ENCODE measurements around the gene SIGLEC12.
"Not testable (repeated sequence)": the region's sequence is repeated elsewhere in the genome, so short reads cannot be mapped to it uniquely, and the experiment has no call there.

SIGLEC12 gene

DNA sequence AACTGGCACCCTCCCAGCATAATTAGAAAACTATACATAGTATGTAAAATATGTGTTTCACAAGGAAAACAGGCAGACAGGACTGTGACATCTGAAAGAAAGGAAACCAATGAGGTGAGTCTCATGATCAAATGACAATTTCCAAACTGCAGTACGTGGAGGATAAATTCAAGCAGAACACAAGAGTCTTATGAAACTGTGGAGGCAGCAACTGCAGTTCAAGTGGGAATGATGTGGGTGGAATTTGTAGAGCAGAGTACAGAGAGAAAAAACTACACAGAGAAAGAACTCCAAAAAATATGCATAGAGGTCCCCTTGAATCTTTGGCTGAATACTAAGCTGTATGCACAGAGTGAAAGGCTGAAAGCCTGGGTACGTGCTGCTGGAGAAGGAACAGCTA lies 20.2 kb upstream of the SIGLEC12 start:
- DNase-seq = no peak

DNA sequence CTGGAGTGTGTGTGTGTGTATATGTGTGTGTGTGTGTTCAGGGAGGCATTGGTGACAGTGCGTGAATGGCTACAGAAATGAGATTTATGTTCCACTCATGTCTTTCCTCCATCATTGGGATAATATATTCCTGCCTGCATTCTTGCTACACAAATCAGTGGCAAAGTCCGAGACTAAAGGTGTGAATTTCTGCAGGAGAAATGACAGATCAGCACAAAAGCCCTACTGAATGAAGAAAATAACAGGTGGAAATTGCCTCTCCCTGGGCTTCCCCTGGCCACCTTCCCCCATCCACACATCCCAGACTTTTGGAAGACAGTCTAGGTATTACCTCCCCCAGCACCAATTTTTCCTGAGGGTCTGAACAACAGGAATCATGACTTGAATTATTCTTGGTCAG lies 19.8 kb upstream of the SIGLEC12 start:
- DNase-seq = no peak

DNA sequence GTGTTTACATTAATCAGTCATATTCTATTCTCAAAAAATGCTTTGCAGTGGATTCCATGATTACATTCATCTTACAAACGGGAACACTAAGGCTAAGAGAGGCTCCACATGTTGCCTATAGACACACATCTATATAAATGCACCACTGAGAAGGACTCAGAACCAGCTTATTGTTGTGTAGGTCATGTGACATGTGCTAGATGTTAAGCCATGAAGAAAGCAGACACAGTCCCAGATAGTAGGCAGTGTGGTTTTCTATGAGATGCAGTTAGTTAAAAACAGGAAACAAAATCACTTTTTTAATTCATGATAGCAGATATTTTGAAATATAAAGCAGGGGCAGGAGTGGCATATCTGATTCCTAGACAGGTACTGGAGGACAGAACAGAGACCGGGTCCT lies 19.1 kb upstream of the SIGLEC12 start:
- no peak for DNase-seq

DNA sequence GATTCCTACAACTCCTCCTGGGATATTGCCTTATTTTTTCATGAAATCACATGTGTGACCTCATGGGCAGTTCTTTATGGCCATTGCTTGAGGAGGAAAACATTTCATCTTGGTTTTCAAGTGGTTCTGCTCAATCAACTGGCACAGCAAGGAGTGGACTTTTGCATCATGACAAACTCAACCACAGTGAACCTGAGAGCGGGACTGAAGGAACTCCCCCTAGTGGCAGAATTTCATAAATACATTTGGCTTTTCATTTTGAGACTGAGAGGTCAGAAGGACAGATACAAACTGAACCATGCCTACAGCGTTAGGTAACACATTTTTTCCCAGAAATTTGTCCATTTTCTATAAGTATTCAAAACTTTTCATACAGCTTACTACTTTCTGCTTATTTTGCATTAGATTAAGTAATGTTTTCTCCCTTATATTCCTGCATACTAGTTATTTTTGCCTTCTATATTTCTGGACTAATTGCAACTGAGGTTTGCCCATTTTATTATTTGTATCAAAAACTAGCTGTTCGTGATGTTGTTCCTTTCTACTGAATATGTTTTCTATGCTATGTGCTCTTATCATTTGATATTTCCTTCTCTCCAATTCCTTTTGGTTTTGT lies 13.4 kb upstream of the SIGLEC12 start:
- no peak for DNase-seq

DNA sequence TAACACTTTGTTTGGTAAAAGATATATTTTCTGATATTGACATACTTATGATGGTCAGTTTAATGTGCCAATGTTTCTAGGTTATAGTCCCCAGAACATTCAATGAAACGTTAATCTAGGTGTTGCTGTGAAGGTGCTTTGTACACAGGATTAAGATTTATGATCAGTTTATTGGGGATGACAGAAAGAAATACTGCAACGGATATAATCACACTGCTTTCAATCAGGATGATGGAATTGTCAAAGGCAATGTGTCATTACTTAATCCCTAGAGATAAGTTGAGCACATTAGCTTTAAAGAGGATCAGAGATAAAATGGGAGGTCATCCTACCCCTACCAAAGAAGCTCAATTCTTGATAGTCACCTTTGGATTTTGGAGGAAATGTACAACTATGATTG lies 12.4 kb upstream of the SIGLEC12 start:
- DNase-seq = no peak

DNA sequence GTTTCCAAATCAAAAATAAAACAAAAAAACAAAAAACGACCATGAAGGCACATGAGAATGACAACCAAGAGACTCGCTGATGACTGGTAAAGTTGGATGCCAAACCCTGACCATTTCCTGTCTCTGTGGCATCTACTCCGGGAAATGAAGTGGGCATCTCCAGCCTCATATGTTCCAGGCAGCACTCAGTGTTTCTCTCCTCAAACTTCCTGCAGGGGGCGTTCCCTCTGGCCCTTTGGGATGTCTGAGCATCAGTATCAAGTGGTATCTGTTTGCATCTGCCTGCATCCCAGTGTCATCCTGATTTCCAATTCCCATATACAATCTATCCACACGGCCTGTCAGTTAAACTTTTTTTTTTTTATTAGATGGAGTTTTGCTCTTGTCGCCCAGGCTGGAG lies 9.8 kb upstream of the SIGLEC12 start:
- no peak for DNase-seq

DNA sequence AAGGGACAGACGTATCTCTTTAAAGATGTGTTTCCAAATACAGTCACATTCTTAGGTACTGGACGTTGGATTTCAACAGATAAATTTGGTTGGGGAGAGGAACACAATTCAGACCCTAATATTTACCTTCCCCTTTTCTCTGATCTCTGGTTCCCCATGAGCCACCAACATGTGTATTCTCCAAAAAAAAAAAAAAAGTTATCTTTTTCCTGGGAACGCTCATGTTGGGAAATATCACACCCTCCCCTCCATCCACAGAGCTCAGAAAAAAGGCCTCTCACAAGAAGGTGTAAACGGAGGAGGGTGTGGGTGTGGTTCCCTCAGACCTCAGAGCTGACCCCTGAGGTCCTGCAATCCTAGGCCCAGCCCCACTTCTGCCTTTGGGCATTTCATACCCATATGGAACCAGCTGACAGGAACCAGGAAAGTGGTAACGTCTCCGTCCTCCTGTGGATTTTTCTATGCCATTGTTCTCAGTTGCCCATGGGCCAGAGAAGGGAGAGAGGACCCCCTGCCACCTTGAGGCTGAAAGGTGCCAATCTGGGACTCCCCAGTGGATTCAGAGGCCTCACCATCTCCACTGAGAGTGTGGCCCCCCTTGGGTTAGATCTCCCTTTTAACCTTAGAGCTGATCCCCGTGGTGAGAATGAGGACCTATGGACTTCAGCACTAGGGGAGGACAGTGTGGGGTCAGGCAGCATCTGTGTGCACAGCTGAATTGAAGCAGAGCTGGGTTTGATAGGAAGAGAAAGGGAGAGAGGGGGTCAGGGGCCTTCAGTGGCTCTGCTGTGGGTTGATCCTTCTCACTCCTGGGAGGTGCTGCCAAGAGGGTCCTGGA lies 8.4 kb upstream of the SIGLEC12 start:
- DNase-seq = no peak

DNA sequence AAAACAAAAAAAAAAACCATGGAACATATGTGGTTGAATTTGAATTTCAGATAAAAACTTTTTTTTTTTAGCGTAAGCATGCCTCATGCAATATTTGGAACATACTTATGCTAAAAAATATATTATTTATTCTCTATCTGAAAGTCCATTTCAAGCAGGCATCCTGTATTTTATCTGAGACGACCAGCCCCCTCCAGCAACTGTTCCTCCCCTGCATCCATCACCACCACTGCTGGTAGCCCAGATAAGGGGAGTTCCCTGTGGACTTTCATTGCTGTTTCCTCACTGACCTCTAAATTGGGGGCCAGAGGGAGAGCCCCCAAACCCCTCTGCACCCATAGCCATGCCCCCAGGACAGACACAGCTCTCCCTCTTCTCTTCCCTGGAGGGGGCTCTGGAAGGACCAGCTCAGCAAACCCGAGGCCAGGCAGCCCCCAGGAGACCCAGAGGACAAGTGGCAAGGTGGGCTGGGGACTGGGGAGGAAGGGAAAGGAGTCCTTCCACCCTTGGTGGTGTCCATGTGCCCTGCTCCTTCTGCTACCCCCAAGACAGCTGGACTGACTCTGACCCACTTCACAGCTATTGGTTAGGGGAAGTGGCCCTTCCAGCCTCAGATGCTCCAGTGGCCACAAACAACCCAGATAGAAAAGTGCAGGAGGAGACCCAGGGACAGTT lies 6.6 kb upstream of the SIGLEC12 start:
- DNase-seq = no peak

DNA sequence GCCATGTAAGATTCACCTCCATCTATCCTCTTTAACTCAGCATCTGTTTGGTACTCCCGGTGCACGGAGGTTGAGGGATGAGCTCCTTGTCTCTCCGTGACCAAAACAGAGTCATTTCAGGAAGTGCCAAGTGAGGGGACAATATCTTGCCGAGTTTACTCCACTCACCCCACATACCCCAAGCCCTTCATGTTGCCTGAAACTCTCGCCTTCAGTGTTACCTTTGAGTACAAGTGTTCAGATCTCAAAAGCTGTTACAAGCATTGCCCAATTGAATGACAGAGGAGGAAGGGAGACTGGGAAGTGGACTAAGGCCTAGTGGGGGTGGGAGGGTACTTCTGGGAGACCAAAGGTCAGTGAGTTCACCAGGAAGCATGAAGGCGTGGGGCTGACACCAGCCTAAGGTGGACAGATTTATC lies 6.0 kb upstream of the SIGLEC12 start:
- no peak for DNase-seq

DNA sequence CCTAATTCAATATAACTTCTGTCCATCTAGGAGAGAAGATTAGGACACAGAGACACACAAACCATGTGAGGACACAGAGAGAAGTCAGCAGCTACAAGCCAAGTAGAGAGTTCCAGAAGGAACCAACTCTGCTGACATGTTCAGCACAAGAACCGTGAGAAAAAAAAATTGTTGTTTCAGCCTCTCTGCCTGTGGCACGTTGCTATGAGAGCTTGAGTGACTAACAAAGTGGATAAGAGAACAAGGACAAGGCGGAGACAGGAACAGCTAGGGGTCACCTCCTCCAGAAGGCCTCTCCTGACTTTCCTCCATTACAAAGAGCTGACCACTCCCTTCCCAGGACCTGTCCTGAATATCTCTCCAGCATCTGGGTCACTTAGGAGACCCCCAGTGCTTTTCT lies 5.6 kb upstream of the SIGLEC12 start:
- no peak for DNase-seq

DNA sequence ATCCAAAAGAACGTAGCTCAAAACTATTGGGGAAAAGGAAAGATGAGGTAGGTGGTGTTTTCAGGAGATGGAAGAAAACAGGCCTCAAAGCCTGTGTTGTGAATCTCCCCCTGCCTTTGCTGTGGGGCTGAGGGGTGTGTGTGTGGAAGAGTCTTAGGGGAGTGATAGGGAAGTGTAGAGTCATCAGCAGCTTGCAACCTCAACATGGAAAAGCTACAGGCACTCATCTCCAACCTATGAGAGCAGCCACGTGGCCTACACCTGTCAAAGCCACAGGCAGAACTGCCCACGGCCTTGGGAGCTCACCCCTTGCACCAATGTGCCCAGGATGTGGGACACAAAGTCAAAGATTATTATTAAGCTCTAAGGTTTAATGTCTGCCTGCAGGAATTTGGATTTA lies 4.3 kb upstream of the SIGLEC12 start:
- DNase-seq = no peak

DNA sequence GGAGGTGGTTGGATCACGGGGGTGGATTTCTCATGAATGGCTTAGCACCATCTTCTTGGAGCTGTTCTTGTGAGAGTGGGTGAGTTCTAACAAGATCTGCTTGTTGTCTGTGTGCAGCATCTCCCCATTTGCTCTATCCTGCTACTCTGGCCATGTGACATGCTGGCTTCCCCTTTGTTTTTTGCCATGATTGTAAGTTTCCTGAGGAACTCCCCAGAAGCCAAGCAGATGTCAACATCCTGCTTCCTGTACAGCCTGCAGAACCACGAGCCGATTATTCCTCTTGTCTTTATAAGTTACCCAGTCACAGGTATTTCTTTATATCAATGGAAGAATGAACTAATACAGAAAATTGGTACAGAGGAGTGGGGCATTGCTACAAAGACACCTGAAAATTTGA lies 2.3 kb upstream of the SIGLEC12 start:
- no peak for DNase-seq

DNA sequence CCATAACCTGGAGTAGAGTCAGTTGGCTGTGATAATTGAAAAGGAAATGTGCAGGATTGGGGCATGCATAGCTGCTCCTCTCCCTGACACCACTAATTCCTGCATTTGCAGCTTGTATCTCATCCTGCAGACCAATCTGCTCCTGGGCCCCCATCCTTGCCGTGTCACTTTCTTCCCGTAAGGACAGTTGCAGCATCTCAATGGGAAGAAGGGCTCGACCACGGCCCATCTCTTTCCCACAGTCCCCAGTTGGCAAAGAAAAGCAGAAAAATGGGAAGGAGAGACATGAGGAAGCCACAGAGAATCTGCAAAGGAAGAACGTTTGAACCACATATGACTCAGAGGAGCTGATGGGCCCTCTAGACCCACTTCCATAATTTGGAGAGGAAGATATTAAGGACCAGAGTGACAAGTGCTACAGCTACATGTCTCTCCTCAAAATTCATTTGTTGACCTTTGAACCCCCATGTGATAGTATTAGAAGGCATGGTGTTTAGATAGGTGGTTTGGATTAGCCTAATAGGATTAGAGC lies 1.8 kb upstream of the SIGLEC12 start:
- DNase-seq = no peak

DNA sequence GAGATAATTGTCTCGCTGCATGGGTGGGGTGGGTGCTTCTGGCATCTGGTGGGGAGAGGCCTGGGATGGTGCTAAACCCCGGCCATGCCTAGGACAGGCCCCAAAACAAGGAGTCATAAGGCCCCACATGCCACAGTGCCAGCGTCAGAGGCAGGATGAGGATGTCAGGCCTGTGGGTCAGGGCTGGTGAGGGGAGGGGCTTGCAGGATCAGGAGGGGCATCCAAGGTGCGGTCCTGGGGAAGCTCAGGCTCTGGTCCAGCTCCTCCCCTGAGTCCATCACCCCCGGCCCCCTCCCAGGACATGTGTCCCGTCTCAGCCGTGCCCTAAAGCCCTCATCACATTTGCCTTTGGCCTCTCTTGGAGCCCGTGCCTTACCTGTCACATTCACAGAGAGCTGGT lies 669 bp downstream of the SIGLEC12 start:
- DNase-seq = not testable (repeated sequence)

DNA sequence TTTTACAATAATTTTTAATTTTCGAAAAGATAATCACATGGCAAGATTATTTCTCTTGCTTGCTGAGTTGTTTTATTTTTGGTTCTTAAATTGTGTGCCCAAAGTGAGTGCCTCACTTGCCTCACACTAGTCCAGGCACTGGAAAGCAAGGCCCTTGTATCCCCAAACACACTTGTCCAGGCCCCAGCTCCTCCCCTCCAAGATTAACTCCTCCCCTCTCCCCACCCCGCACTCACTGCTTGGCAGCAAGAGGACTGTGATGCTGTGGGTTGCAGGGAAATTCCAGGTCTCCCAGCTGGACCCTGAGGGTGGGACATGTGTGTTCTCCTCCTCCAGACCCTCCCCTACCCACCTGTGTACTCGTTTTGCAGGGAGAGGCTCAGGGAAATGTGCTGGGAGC lies 3.9 kb downstream of the SIGLEC12 start:
- DNase-seq = no peak

DNA sequence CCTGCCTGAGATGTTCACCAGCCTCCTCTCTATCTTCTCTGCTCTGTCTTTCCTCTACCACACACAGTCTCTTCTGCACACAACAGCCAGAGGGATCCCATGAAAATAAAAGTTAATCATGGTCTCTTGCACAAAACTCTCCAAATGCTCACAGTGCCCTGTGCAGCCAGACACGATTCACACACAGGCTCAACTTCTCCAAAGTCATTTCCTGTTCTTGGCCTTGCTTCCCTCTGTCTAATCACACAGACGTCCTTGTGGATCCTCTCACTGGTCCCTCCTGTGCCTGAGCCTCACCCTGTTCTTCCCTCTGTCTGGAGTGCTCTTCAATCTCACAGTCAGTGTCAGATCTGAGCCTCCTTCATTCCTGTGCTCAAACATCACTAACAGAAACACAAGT lies 7.8 kb downstream of the SIGLEC12 start:
- DNase-seq = no peak

DNA sequence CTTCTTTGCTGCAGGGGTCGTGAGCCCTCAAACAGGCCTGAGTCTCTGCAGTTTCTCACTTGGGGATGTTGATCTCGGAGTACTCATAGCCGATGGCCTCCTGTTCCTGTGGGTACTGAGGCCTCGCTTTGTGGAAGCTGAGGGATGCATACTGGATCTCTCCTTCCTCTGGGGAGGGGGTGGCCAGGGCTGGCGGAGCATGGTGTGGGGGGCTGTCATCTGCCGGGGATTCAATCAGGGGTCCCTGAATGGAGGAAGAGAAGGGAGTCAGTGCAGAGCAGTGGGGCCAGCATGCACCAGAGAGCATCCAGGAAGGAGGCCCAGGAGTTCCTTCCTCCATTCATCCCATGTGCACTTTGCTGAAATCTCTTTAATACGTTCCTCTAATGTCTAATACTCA lies 10.0 kb downstream of the SIGLEC12 start:
- no peak for DNase-seq

DNA sequence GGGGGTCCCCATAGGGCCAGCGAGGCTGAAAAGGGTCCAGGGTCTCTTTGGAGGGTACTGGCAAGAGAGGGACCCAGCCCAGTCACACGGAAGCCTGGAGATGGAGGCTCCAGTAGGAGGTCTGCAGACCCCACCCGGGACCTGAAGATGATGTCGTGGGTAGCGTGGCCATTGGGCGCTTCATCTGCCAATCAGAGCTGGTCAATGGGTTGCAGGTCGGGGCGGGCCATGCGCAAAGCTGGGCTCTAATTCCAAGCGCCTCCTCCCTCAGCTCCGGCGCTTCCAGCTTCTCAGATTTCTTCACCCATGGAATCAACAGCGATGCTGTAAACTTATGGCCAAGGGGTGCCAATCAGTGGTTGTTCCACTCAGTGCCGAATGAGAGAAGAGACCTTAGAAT lies 10.9 kb downstream of the SIGLEC12 start:
- no peak for DNase-seq

DNA sequence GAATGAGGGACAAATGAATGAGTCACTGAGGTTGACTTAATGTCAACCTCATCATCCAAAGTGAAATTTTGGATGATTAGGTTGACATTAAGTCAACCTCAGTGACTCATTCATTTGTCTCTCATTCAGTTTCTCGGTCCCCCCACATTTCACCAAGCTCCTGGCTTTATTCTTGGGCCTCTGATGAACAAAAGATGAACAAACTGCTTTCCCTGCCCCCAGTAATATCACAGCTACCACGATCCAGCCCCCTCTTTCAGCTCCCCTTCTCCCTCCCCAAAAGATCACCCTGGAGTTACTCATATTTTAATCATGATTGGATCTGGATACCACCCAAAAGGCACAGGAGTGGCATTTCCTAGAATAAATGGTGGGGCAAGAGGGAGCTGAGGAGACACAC lies 12.5 kb downstream of the SIGLEC12 start:
- no peak for DNase-seq

DNA sequence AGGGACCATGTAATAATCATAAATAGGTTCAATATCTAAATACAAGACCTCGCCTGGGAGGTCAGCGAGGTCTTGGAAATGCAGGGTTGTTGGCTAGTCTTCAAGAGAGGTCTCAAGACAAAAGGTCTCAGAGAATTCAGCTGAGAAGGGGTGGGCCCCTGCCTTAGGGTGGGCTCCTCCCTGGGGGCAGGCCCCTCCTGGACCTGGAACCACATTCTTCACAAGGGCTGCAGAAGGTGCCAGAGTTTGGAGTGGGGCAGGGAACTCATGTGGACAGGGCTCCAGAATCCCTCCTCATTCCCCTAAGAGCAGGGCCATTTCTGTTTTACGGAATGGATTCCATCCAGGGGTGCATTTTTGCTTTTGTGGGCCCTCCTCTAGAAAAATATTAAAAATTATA lies 13.1 kb downstream of the SIGLEC12 start:
- DNase-seq = no peak

DNA sequence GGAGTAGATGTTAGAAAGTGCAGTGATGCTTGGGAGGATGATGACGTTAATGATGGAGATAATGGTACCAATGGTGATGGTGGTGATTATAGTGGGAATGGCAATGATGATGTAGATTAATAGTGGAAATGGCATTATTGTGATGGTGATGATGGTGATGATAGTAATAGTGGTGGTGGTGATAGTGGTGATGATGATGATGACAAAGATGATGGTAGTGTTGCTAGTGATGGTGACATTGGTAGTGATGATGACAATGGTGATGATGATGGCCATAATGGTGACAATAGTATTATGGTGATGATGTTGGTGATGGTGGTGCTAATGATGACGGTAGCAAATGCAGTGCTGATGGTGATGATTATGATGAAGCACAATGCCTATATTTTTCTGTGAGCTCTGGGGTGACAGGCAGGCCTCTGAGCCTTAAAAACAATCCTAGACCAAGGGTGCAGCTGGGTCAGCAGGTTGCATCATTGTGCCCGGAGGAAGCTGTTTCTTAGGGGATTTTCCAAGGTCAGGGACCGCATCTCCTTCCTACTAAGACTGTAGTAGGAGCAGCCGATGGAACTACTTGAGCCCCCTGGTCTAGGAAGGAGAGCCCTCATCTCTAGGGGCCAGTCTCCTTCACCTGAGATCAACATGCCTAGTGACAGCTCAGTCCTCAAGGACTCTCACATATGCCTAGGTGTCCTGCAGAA lies 15.5 kb downstream of the SIGLEC12 start:
- no peak for DNase-seq

DNA sequence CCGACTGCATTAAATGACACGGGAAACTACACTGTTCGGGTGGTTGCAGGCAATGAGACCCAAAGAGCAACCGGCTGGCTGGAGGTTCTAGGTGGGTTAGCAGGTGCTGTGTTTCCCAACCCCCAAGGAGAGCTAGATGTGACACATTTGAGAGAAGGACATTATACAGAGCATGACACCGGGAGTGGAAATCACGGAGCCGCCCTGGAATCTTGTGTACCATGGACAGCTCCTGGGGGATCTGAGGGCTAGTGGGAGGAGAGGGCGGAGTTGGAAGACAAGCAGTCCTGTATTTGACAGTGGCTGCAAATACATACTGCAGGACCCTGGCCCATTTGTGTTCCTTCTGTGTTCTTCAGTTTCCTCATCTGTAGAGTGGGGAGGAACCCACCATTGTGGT lies 21.0 kb downstream of the SIGLEC12 start:
- DNase-seq = no peak
